ENCODE measurements around the gene ORM1. TPM values are rescaled to one million over a fixed set of nuclear protein-coding genes. Genes with fewer than 3 reads are reported as not detected.

Gene ORM1
- total and polyA plus RNA-seq, 2 of the 8 experiments (the other 6 are each of a cell fraction or from before 2014, with no cell fraction given) = 0.32 TPM; not detected in 1

GRCh38 chr9:114308361-114308950 is 14.4 kb upstream of the ORM1 start:
- Histone ChIP-seq H2AK5ac (ENCODE audit: low read depth, low read length) (no peak overlapping the region), H4K20me1 (replicated peaks in 1 of 2; ENCODE audit: control insufficient read depth in 1 of 2, insufficient read depth in 2 of 2, low read length in 2 of 2) (no peaks in the 10 kb centered on the region), H3K4me1 (replicated peaks in 1 of 4; ENCODE audit: control insufficient read depth in 3 of 4, insufficient read depth in 4 of 4, low read length in 3 of 4) (no peaks in the 10 kb centered on the region; a peak in 2 of 7 replicates), H3K23ac (ENCODE audit: insufficient read length) (no peak overlapping the region), H3K9ac (replicated peaks in 1 of 4; ENCODE audit: extremely low read depth in 1 of 4, low read depth in 3 of 4, low read length in 3 of 4) (no peak overlapping the region), H3K79me1 (ENCODE audit: low read depth, low read length) (no peaks in the 10 kb centered on the region), H3K4me3 (ENCODE audit: extremely low read depth in 1 of 4, insufficient read depth in 2 of 4, low read depth in 3 of 4, low read length in 4 of 4) (no peak overlapping the region), H3K36me3 (ENCODE audit: control insufficient read depth in 2 of 4, insufficient read depth in 4 of 4, low read length in 3 of 4) (no peaks in the 10 kb centered on the region; a peak in 2 of 8 replicates), H3K9me3 (ENCODE audit: insufficient read depth in 2 of 2, low read depth in 1 of 2, low read length in 1 of 2) (no peaks in the 10 kb centered on the region), H3K79me2 (ENCODE audit: control insufficient read depth in 1 of 2, insufficient read depth in 2 of 2, low read length in 2 of 2) (no peaks in the 10 kb centered on the region), H2BK120ac (replicated peaks; ENCODE audit: low read depth, low read length) (no peak overlapping the region), H2BK15ac (ENCODE audit: low read length) (no peak overlapping the region), H3K4ac (replicated peaks; ENCODE audit: insufficient read length, low read depth, low read length) (no peak overlapping the region), H2AFZ (ENCODE audit: low read length) (no peak overlapping the region), H3K14ac (ENCODE audit: insufficient read length) (no peak overlapping the region), H4K5ac (ENCODE audit: insufficient read length, low read depth, low read length) (no peak overlapping the region), H3K18ac (ENCODE audit: extremely low read depth, low read length) (no peak overlapping the region), H2BK20ac (ENCODE audit: low read length) (no peak overlapping the region), H2BK5ac (ENCODE audit: low read depth, low read length) (no peak overlapping the region), H4K8ac (ENCODE audit: extremely low read depth, insufficient read depth, low read length) (no peak overlapping the region), H3K56ac (replicated peaks; ENCODE audit: insufficient read length, low read depth, low read length) (no peak overlapping the region), H4K91ac (replicated peaks; ENCODE audit: insufficient read length, low read length) (no peak overlapping the region), H3K27me3 (replicated peaks in 1 of 4; ENCODE audit: control insufficient read depth in 3 of 4, extremely low read depth in 1 of 4, insufficient read depth in 3 of 4, low read length in 3 of 4) (no peaks in the 10 kb centered on the region), H3K27ac (ENCODE audit: low read depth, low read length) (no peak overlapping the region), H2BK12ac (ENCODE audit: low read depth, low read length) (no peak overlapping the region), H3K23me2 (ENCODE audit: low read depth, low read length) (no peaks in the 10 kb centered on the region), H3K4me2 (ENCODE audit: insufficient read depth in 1 of 2, low read depth in 2 of 2, low read length in 2 of 2) (no peak overlapping the region)
- ChIA-PET CTCF (ENCODE audit: partially characterized antibody) (interaction anchor here (0.9 to 1.7 kb wide), 4 partner anchors 8 to 181 kb away, joined by 3 to 4 read pairs (median 4); partner anchors contain the start of gene COL27A1), POLR2A (ENCODE audit: partially characterized antibody) (no interaction called here)
- no peak for FAIRE-seq
- TF ChIP-seq ASH2L (IDR thresholded peaks at IDR 0.05; ENCODE audit: low read length) (no peak), TAF1 (IDR thresholded peaks at IDR 0.05; ENCODE audit: low read depth, low read length) (no peak), TEAD4 (IDR thresholded peaks at IDR 0.05; ENCODE audit: low read depth, low read length) (no peak), SUZ12 (IDR thresholded peaks at IDR 0.05; ENCODE audit: low read length) (no peak), JUN (IDR thresholded peaks at IDR 0.05; ENCODE audit: low read depth, low read length) (no peak), CTBP2 (IDR thresholded peaks at IDR 0.05; ENCODE audit: borderline replicate concordance, insufficient read depth, insufficient read length, low read length) (no peak), CREB1 (IDR thresholded peaks at IDR 0.05) (no peak), ATF2 (IDR thresholded peaks at IDR 0.05; ENCODE audit: low read length) (no peak)
- DNase-seq (ENCODE audit: low read depth in 1 of 2, low spot score in 2 of 2) = peak in 1 of 2 experiments; percentile 37
- WGBS, 2 experiments (ENCODE audit: extremely low coverage in 1 of 2, insufficient coverage in 1 of 2, insufficient read length in 1 of 2, insufficient replicate concordance in 2 of 2, low coverage in 1 of 2, low lambda C conversion rate in 2 of 2, missing lambda C conversion rate in 1 of 2) = 93% methylated on average over 13 of the region's 13 CpGs; no CpG with 5 or more reads in 1 of the 2 experiments

Data from H1 (cell line).